Measurements from ENCODE around the gene SMYD3. TPM values are rescaled to one million over a fixed set of nuclear protein-coding genes. Genes with fewer than 3 reads are reported as not detected.
A peak's percentile ranks its signal among the peaks of the same experiment; 100 is the strongest.

The SMYD3 gene
- total and polyA plus RNA-seq, 2 of the 13 experiments (the other 11 are each of a cell fraction or from before 2014, with no cell fraction given), result 27.7 to 35.8 TPM

GRCh38 chr1:246187834-246188372 is 319.2 kb downstream of the SMYD3 start (continued):
- TF ChIP-seq RERE (CRISPR knock-in tag; IDR thresholded peaks at IDR 0.05; ENCODE audit: low read depth) (no peak; the same call in 1 of the 2 replicates), RFXAP (CRISPR knock-in tag; IDR thresholded peaks at IDR 0.05; ENCODE audit: borderline replicate concordance) (no peak), POLR2A (IDR thresholded peaks at IDR 0.05; ENCODE audit: insufficient read depth in 1 of 2, low read depth in 2 of 2, low read length in 2 of 2) (peak in 1 of 2 experiments; percentile 66; a peak in 2 of 4 replicates), KAT2B (IDR thresholded peaks at IDR 0.05; ENCODE audit: borderline replicate concordance, low read depth, low read length) (no peak), SCMH1 (CRISPR knock-in tag; IDR thresholded peaks at IDR 0.05; ENCODE audit: borderline replicate concordance) (no peak), ZNF703 (CRISPR knock-in tag; IDR thresholded peaks at IDR 0.05; ENCODE audit: borderline replicate concordance) (no peak), CCAR2 (optimal IDR thresholded peaks at IDR 0.05; ENCODE audit: low read depth, low read length) (no peak), KDM3A (CRISPR knock-in tag; IDR thresholded peaks at IDR 0.05; ENCODE audit: low read depth) (no peak), HOXA7 (CRISPR knock-in tag; IDR thresholded peaks at IDR 0.05) (no peak), NFATC3 (CRISPR knock-in tag; IDR thresholded peaks at IDR 0.05) (no peak), RFX5 (IDR thresholded peaks at IDR 0.05; ENCODE audit: low read depth, low read length) (no peak), SALL2 (CRISPR knock-in tag; IDR thresholded peaks at IDR 0.05) (no peak), FOXA1 (IDR thresholded peaks at IDR 0.05) (no peak), FOXA1 (CRISPR knock-in tag; IDR thresholded peaks at IDR 0.05) (0 out of 2 replicates have a peak, but pooled peaks have one; percentile 18), RFXANK (CRISPR knock-in tag; IDR thresholded peaks at IDR 0.05) (no peak), RAD51 (IDR thresholded peaks at IDR 0.05; ENCODE audit: borderline replicate concordance) (no peak), TFAP4 (IDR thresholded peaks at IDR 0.05; ENCODE audit: borderline replicate concordance, low read depth) (no peak), ATRX (CRISPR knock-in tag; IDR thresholded peaks at IDR 0.05; ENCODE audit: borderline replicate concordance) (no peak), ZNF547 (CRISPR knock-in tag; IDR thresholded peaks at IDR 0.05) (no peak), ZFY (CRISPR knock-in tag; IDR thresholded peaks at IDR 0.05) (no peak; the same call in 1 of the 2 replicates), ZNF7 (CRISPR knock-in tag; IDR thresholded peaks at IDR 0.05) (peak; percentile 71; the same call in 1 of the 2 replicates), CHD2 (IDR thresholded peaks at IDR 0.05; ENCODE audit: low read depth, low read length) (no peak), ZNF569 (CRISPR knock-in tag; IDR thresholded peaks at IDR 0.05; ENCODE audit: borderline replicate concordance) (no peak), ZBTB1 (CRISPR knock-in tag; IDR thresholded peaks at IDR 0.05; ENCODE audit: borderline replicate concordance) (no peak), CCDC6 (CRISPR knock-in tag; IDR thresholded peaks at IDR 0.05) (no peak), KLF6 (CRISPR knock-in tag; IDR thresholded peaks at IDR 0.05) (no peak), AHR (CRISPR knock-in tag; IDR thresholded peaks at IDR 0.05) (no peak), MXD4 (CRISPR knock-in tag; IDR thresholded peaks at IDR 0.05) (no peak)
- TF ChIP-seq, protein P1, sequence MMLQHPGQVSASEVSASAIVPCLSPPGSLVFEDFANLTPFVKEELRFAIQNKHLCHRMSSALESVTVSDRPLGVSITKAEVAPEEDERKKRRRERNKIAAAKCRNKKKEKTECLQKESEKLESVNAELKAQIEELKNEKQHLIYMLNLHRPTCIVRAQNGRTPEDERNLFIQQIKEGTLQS (CRISPR knock-in tag; IDR thresholded peaks at IDR 0.05), result no peak
